ENCODE data around the gene CPXM2.

The CPXM2 gene

GRCh38 chr10:123782549-123782948 lies 109.1 kb downstream of the CPXM2 start:
- no peak overlapping the region for H3K27ac ChIP-seq
- TF ChIP-seq Cebpa-rat (IDR thresholded peaks at IDR 0.05) = no peak
- H3K36me3 ChIP-seq = no peaks in the 10 kb centered on the region
- no peaks in the 10 kb centered on the region for H3K4me1 ChIP-seq
- no peak overlapping the region for H3K4me2 ChIP-seq
- H3K4me3 ChIP-seq = no peak overlapping the region
- no peak overlapping the region for H3K9ac ChIP-seq
- no peaks in the 10 kb centered on the region for H3K9me3 ChIP-seq
- no peaks in the 10 kb centered on the region for H4K20me1 ChIP-seq
- H3K27me3 ChIP-seq = peaks cover 21% of the 10 kb centered on the region

GRCh38 chr10:123781956-123782500 lies 109.6 kb downstream of the CPXM2 start:
- Histone ChIP-seq H3K36me3 (no peaks in the 10 kb centered on the region), H3K27ac (no peak overlapping the region), H4K20me1 (no peaks in the 10 kb centered on the region), H3K4me1 (no peaks in the 10 kb centered on the region), H3K4me3 (no peak overlapping the region), H3K4me2 (no peak overlapping the region), H3K9me3 (no peaks in the 10 kb centered on the region), H3K9ac (no peak overlapping the region), H3K27me3 (peaks cover 26% of the 10 kb centered on the region)
- TF ChIP-seq Cebpa-rat (IDR thresholded peaks at IDR 0.05) = no peak

- no peak overlapping the region for H3K4me2 ChIP-seq
- peaks cover 32% of the 10 kb centered on the region for H3K27me3 ChIP-seq
- no peaks in the 10 kb centered on the region for H3K9me3 ChIP-seq
- TF ChIP-seq Cebpa-rat (IDR thresholded peaks at IDR 0.05) = no peak
- H4K20me1 ChIP-seq = no peaks in the 10 kb centered on the region
- H3K4me3 ChIP-seq = no peak overlapping the region
- no peaks in the 10 kb centered on the region for H3K4me1 ChIP-seq
- no peak overlapping the region for H3K9ac ChIP-seq
- no peaks in the 10 kb centered on the region for H3K36me3 ChIP-seq
- no peak overlapping the region for H3K27ac ChIP-seq
These were observed 110.2 kb downstream of the CPXM2 start for GRCh38 chr10:123781324-123781900.

GRCh38 chr10:123778719-123779517 lies 112.7 kb downstream of the CPXM2 start:
- no peaks in the 10 kb centered on the region for H3K36me3 ChIP-seq
- no peak overlapping the region for H3K4me3 ChIP-seq
- no peak overlapping the region for H3K27ac ChIP-seq
- H3K9me3 ChIP-seq = 0 out of 2 replicates have a peak, but pooled peaks cover 2% of the 10 kb centered on the region
- no peak for TF ChIP-seq Cebpa-rat (IDR thresholded peaks at IDR 0.05)
- H4K20me1 ChIP-seq = no peaks in the 10 kb centered on the region
- no peaks in the 10 kb centered on the region for H3K4me1 ChIP-seq
- no peak overlapping the region for H3K9ac ChIP-seq
- peaks cover 53% of the 10 kb centered on the region for H3K27me3 ChIP-seq
- H3K4me2 ChIP-seq = no peak overlapping the region

- Histone ChIP-seq H3K27ac (no peak overlapping the region), H3K9ac (no peak overlapping the region), H3K4me1 (no peaks in the 10 kb centered on the region), H3K36me3 (no peaks in the 10 kb centered on the region), H3K9me3 (peaks cover 12% of the 10 kb centered on the region), H4K20me1 (no peaks in the 10 kb centered on the region), H3K4me2 (no peak overlapping the region), H3K4me3 (no peak overlapping the region), H3K27me3 (peaks cover 53% of the 10 kb centered on the region)
- no peak for TF ChIP-seq Cebpa-rat (IDR thresholded peaks at IDR 0.05)
These were observed 113.7 kb downstream of the CPXM2 start for GRCh38 chr10:123777881-123778280.

- Histone ChIP-seq H4K20me1 (peaks cover 6% of the 10 kb centered on the region; the same call in 1 of the 2 replicates), H3K27me3 (peaks cover 81% of the 10 kb centered on the region), H3K4me2 (no peak overlapping the region), H3K4me3 (no peak overlapping the region), H3K9ac (no peak overlapping the region), H3K27ac (no peak overlapping the region), H3K9me3 (peaks cover 24% of the 10 kb centered on the region), H3K36me3 (no peaks in the 10 kb centered on the region), H3K4me1 (no peaks in the 10 kb centered on the region)
- TF ChIP-seq Cebpa-rat (IDR thresholded peaks at IDR 0.05) = no peak
These were observed 117.4 kb downstream of the CPXM2 start for GRCh38 chr10:123774132-123774742.

GRCh38 chr10:123772645-123773508 lies 118.7 kb downstream of the CPXM2 start:
- peaks cover 79% of the 10 kb centered on the region for H3K27me3 ChIP-seq
- peaks cover 24% of the 10 kb centered on the region for H3K9me3 ChIP-seq
- no peak overlapping the region for H3K4me2 ChIP-seq
- H3K9ac ChIP-seq = no peak overlapping the region
- H3K4me1 ChIP-seq = no peaks in the 10 kb centered on the region
- H4K20me1 ChIP-seq = peaks cover 6% of the 10 kb centered on the region; the same call in 1 of the 2 replicates
- TF ChIP-seq Cebpa-rat (IDR thresholded peaks at IDR 0.05) = no peak
- no peak overlapping the region for H3K4me3 ChIP-seq
- H3K36me3 ChIP-seq = no peaks in the 10 kb centered on the region
- H3K27ac ChIP-seq = no peak overlapping the region

- H3K36me3 ChIP-seq = no peaks in the 10 kb centered on the region
- H3K4me1 ChIP-seq = no peaks in the 10 kb centered on the region
- no peak overlapping the region for H3K27ac ChIP-seq
- TF ChIP-seq Cebpa-rat (IDR thresholded peaks at IDR 0.05) = no peak
- H3K9ac ChIP-seq = no peak overlapping the region
- no peak overlapping the region for H3K4me3 ChIP-seq
- H3K9me3 ChIP-seq = peaks cover 24% of the 10 kb centered on the region
- H3K4me2 ChIP-seq = no peak overlapping the region
- peaks cover 74% of the 10 kb centered on the region for H3K27me3 ChIP-seq
- H4K20me1 ChIP-seq = peaks cover 6% of the 10 kb centered on the region; the same call in 1 of the 2 replicates
These were observed 119.5 kb downstream of the CPXM2 start for GRCh38 chr10:123771877-123772644.

All from BLaER1 (cell line).